SK-N-DZ (cell line): ENCODE results near the gene SPTBN1.
A peak's percentile ranks its signal among the peaks of the same experiment; 100 is the strongest.

Experiments
- DNase-seq: peaks from one replicate; pipeline ENCODE4 v3.0.0-alpha.2; 2015; ENCODE audit warnings: low spot score

The SPTBN1 gene

DNA sequence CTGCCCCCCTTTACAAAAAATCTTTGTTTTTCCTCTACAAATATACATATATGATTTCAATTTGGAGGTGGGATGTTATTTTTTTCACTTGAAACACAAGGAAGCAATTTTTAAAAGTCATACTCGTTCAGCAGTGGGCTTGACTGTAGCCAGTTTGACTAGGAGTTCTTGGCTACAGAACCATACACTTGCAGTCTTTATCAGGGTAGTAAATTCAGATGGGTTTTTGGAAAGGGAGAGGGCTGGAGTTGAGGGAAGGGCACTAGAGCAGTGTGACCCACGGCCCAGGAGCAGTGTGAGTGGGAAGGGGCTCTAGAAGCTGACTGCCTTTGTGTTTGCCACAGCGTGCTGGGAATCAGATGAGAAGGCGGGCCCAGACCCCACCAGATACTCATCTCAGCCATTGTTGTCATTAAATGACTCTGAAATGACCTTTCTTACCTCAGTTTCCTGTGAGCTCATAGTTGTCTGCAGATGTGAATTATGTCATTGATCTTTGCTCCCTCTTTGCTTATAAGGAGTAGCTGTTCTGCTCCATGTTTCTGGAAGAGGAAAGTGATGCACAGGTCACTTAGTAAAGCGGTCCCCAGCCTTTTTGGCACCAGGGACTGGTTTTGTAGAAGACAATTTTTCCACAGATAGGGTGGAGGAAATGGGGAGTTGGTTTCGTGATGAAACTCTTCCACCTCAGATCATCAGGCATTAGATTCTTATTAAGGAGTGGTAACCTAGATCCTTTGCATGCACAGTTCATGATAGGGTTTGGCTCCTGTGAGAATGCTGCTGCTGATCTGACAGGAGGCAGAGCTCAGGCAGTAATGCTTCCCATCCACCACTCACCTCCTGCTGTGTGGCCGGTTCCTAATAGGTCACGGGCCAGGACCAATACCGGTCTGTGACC is 116.8 kb downstream of the SPTBN1 start:
- DNase-seq, result no peak

DNA sequence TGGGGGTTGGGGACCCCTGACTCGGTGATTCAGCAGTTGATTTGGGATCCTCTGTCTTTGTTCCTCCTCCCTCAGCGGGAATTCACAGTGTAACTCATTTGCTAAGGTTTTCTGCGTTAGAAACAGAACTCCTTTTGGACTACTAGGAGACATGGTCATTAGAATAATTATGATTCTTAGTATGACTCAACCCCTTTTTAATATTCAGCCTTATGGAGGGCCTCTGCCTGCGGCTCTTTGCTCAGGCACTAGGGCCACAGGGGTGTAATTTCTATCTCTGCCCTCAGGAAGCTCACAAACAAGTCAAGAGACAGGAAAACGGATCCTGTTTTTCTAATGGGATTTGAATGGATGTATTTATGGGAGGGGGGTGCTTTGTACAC is 117.4 kb downstream of the SPTBN1 start:
- DNase-seq, result no peak

- DNase-seq, result peak; percentile 50
Observed at GRCh38 chr2:54574107-54574859, 118.2 kb downstream of the SPTBN1 start.

- DNase-seq, result no peak
Observed at GRCh38 chr2:54574860-54575247, 118.7 kb downstream of the SPTBN1 start.

DNA sequence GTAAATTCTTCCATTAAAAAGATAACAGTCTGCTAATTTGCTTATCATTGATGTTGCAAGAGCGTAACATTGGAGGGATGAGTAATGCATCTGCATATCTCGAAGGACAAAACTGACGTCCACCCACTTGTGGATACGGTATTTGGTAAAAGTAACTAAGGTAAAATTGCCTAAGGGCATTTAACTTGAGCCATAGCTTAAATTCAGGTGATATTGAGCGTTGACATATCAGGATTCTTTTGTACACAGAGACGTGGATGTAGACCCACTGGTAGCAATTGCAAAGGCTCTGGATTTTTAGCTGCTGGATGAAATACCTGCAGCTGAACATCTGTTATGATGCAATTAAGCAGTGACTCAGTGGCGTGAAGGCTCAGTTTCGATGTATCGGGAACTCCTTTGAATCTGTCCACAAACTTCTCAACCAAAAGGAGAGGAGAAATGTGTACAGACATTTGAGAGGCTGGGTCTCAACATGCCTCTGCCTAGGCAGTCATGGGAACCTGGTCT is 119.3 kb downstream of the SPTBN1 start:
- no peak for DNase-seq

GRCh38 chr2:54577035-54577434 is 120.9 kb downstream of the SPTBN1 start:
- DNase-seq, result no peak

- no peak for DNase-seq
Observed at GRCh38 chr2:54577944-54578647, 122.0 kb downstream of the SPTBN1 start.

DNA sequence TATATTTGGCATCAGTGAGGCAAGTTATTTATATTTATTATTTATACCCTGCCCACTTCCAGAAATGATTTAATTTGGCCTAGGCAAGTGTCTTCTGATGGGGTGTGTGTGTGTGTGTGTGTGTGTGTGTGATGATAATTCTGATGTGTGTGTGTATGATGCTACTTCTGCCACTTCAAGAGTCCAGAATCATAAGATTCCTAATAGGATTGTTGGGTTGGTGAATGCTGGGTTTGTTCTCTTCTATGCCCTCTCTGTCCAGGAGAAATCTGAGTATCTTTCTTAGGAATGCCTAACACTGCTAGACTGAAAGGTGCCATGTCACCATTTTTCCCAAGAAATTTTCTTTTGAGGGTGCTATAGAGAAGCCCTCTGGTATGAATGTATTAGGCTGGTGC is 122.5 kb downstream of the SPTBN1 start:
- DNase-seq, result no peak

DNA sequence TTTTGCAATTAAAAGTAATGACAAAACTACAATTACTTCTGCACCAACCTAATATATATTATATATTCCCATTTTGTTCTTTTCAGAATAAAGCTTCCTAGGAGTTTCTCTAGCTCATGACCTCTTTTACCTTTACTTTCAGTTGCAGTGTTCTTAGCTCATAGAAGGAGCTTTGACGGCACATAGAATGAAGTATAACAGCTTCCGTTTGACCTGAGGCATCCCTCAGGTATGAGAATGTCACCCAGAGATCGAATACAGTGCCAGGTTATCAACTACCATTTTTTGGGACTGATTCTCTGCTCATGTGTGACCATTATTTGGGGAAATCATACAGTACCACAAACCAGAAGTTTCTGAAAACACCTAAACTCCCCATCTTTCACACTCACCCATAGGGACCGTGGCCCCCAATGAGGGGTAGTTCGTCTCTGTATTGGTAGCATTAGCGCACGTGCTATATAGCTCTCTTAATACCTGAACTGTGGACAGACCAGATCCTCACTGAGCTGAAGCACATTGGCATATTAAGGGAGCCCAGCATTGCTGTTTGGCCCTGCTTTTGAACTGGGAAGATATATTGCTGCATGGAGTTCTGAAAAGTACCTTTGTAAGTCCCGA is 123.0 kb downstream of the SPTBN1 start:
- DNase-seq, result no peak

DNA sequence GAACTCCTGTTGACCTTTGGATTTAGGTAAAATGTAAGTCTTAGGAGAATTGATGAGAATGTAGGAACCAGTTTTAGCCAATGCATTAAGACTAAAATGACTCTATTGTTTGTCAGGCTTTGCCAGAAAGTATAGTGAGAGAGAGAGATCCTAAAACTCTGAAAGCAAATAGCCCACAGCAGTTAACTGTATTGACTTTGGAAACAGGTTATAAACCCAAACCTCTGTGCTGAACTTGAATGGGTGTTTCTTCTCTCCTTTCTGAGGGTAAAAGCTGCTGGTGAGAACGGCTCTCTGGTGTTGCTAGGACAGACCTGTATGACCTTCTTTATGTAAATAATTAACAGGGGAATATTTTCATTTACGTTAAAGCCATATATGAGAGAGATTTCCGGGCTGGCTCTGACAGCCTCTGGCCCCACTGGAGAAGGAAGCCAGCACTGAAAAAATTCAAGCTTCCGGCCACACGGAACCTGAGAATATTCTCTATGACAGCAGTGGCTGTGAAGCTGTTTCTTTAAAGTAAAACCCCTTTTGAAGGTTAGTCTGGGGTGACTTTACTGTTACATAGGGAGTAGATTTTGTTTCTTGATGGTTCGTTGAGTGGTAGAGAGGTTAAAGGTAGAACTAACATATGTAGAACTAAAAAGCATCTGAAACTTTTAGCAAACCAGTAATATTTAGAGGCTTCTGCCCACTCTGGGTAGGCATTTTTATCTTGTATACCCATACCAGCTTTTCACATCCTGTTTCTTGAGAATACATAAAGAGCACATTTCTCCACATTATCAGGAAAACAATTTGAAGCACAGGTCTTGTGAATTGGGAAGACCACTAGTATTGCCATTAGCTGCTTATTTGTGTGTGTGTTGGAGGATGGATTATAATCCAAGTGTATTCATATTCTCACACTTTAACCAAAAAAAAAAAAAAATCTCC is 123.8 kb downstream of the SPTBN1 start:
- DNase-seq, result no peak

DNA sequence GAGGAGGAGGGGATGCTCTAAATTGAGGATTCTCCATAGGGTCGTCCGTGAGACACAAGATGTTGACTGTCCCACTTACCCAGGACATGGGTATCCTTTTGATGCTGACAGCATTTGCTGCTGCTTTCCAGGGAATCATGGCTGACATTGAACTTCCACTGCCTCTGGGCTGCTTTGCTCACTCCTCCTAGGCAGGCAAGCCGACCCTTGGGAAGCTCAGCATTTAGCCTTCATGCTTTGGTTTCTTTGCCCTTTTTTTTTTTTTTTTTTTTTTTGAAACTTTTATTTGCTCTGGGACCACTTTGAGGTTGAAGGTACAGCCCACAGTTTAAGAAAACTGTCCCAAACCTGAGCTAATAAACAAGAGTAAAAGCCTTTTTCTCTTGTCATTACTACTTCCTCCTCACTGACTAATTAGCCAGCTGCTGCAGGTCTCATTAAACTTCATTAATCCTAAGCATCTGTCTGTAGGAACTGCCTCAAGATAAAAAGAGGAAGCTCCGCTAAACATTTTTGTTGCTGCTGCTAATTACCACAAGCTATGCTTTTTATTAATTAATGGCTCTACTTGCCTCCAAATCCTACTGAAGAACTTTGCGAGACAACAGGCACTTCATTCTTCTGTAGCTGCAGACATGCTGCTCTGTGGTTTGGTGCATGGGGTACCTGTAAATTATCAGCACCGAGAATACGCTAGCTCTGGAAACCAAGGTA is 125.4 kb downstream of the SPTBN1 start:
- DNase-seq, result no peak

DNA sequence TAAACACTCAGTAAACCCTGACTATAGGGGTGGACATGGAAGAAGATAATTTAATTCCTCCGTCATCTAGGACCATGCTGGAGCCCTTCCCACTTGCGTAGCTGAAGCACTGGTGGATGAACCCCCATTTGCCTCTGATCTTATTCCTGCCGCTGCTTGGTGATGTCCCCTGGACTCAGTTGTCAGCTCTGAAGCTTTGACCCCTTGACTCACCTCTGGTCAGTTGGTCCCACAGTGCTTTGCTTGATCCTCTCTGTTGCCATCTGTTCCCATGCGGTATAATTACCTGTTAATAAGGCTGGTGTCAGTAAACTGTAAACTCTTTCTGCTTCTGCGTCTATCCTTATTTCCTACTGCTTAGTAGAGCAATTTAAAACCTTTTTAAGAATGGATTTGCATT is 126.9 kb downstream of the SPTBN1 start:
- DNase-seq, result no peak

- DNase-seq, result no peak
Observed at GRCh38 chr2:54584598-54584997, 128.5 kb downstream of the SPTBN1 start.

DNA sequence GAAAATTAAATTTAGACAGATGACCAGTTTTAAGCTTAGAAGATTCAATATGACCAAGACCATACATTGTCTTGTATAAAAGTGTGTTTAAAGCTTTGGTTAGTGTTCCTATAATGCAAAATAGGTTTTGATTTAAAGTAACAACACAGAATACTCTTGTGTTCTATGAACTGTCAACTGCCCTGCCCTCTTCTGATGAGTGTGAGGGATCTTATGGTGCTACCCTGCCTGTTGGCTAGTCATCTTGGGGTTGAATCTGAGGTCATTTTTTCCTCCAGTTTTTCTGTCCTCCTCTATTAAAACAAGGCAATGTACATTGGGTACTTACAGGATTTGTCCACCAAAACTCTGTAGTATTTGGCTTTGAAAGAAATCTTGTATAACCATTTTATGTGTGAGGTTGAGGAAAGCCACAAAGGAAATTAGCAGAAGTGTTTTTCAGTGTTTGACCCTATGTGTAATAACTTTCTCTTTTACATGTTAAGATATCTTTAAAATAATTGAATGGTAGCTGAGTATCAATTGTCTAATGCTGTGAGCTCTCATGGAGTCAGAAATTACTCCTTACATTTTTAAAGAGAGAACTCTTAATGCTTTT is 129.1 kb downstream of the SPTBN1 start:
- DNase-seq, result no peak

DNA sequence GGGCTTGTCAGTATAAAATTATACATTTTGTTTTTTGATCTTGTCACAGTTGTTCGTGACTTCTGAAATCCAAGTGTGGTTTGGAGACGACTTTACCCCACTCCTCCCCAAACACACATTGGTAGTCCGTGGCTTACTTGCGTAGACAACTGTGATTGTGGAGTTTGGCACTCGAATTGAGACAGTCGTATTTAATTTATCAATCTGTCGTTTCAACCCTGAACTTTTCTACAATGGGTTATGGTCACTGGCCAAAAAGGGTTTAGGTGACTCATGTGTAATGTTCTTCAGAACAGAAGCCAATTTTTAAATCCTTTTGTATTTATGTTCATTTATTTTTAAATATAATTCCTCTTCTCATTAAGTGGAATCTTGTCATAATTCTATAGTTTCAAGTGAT is 129.9 kb downstream of the SPTBN1 start:
- no peak for DNase-seq

GRCh38 chr2:54586494-54586893 is 130.4 kb downstream of the SPTBN1 start:
- DNase-seq, result no peak

- no peak for DNase-seq
Observed at GRCh38 chr2:54587171-54588016, 131.3 kb downstream of the SPTBN1 start.

DNA sequence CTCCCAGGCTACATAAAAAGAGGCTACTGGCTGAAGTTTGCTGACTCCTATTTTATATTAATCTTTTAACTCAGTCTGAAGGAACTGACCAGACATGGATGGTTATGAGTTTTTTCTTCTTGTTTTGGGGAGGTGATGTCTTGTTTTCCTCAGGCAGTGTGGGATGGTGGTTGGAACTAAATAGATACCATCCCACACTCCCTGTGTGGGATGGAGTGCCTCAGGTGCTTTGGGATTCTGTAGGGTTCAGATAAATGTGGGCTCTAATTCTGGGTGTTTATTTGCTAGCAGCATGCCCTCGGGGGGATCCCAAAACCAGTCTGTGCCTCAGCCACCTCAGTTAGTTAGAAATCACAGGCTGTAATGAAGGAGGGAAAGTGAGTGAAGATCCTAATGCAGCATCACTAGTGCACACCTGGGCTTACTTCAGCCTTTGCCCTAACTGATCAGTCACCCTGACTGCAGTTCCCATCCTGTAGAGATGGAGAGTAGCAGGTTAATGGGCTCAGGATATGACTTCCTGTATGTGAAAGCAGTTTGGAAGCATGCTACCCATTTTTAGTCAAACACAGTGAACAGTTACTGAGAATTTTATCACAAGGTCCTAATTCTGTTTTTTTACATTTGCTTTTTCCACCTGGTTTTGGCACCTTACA is 132.2 kb downstream of the SPTBN1 start:
- no peak for DNase-seq
